ENCODE results near the gene SAMMSON.

DNA sequence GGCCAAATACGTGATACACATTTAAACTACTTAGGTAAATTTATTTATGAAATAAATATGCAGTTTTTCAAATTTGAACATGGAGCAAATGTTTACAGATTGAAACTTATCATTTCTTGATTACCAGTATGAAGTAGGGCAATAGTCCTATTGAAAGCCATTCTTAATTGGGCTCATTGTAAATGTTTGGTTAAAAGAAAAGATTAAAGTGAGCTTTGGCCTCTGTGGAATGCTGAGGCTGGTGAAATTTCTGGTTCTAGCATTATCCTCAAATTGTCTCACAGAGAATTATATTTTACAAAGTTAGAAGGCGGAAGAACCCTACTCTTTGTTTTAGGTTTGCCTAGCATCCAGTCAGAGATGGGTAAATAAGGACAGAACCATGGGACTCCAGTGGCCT lies 73.2 kb downstream of the SAMMSON start:
- TF ChIP-seq GATA3 (IDR thresholded peaks at IDR 0.05; ENCODE audit: low read depth, low read length) (no peak), GATA2 (IDR thresholded peaks at IDR 0.05; ENCODE audit: low read depth, low read length) (no peak)

Data from SH-SY5Y (cell line).